Stimulated activated CD4-positive, alpha-beta T cell treated with anti-CD3 and anti-CD28 coated beads, TNF-alpha, amount 100 ng/mL, for 48 hours (primary cell): ENCODE measurements around the gene CACNA1C.
A peak's percentile ranks its signal among the peaks of the same experiment; 100 is the strongest.

Experiments
- DNase-seq, 3 donors: peaks; one replicate each; pipeline ENCODE4 v3.0.0-alpha.2; 2020; ENCODE audit warnings: low read depth in 3 of 3

CACNA1C gene

GRCh38 chr12:2052826-2053678 is at the start of gene CACNA1C:
TSS of gene CACNA1C (plus strand) at chr12:2052987. CDS start at chr12:2053563, 576 bp downstream.
- peak in 1 of 3 donors; percentile 31 for DNase-seq

- DNase-seq: peak in 1 of 3 donors; percentile 9
Observed at GRCh38 chr12:2003676-2004112, 49.1 kb upstream of the CACNA1C start.

GRCh38 chr12:2004113-2004929 is 48.5 kb upstream of the CACNA1C start, which contains the start of gene DCP1B:
TSS of gene DCP1B (minus strand) at chr12:2004457. CDS start at chr12:2004431, 26 bp downstream.
- DNase-seq: peak; percentile 87 to 94 (median 93)

DNA sequence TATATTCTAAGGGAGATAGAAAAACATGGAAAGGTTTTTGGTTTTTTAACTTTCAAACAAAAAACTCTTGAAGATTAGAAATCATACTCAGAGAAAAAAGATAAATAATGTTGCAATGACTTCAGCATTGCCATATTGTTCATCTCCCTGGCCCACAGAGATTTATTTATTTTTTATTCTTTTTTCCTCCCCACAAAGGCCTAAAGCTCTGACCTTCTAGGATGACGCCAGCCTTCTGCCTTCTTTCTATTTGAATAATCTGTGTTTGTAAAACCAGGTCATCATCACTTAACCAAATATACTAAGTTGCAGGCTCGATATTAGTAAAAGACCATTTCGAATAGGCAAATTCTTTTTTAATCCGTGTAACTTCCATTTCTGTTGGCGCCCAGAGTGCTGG is 44.1 kb upstream of the CACNA1C start:
- DNase-seq: no peak

DNA sequence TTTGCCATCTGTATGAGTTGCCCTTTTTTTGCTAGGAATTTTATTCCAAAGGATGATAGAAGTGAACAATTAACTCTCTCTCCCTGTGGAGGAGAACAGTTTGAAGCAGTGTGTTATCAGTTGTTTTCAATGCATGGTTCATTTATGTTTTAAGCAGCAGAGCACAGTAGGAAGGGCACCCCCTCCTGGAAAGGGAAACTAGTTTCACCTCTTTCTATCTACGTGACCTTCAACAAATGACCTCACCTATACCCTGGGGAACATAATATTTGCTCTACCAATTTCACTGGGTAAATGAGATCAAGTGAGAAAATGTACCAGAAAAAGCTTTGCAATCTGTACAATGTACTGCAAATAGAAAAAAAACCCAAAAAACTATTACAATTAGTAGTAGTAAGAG is 43.2 kb upstream of the CACNA1C start:
- DNase-seq: no peak

GRCh38 chr12:2011643-2012607 is 40.9 kb upstream of the CACNA1C start:
- no peak for DNase-seq

DNA sequence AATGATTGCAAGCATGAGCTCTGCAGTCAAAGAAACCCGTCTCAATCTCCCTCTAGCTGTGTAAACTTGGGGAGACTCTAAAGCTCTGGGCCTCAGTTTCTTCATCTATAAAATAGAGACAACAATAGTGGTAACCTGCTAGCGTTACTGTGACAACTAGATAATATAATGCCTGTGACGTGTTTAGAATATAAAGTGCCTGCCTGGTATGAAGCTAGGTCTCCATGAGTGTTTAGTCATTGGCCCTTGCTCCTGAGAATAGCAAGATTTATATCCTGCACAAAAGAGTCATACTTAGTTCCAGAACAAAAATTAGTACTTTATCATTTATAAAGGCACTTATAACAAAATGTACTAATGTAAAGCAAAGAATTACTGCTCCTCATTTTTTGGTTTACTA is 39.7 kb upstream of the CACNA1C start:
- DNase-seq: no peak

- no peak for DNase-seq
Observed at GRCh38 chr12:2013527-2014223, 39.1 kb upstream of the CACNA1C start.

DNA sequence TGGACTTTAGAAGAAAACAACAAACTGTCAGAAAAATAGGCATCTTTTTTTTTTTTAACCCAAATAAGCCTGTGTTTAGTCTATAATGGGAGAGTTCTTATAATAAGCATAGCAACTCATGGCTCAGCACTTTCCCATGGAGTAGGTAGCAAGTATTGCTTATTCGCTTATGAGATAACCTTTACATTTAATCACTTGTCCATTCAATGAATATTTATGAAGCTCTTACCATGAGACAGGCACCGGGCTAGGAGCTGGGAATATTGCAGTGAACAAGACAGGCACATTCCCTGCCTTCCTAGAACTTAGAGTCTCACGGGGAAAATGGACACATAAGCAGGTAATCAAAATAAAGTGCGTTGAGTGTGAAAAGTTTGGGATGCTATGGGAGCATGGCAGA is 38.6 kb upstream of the CACNA1C start:
- no peak for DNase-seq

- no peak for DNase-seq
Observed at GRCh38 chr12:2016862-2017545, 35.8 kb upstream of the CACNA1C start.

DNA sequence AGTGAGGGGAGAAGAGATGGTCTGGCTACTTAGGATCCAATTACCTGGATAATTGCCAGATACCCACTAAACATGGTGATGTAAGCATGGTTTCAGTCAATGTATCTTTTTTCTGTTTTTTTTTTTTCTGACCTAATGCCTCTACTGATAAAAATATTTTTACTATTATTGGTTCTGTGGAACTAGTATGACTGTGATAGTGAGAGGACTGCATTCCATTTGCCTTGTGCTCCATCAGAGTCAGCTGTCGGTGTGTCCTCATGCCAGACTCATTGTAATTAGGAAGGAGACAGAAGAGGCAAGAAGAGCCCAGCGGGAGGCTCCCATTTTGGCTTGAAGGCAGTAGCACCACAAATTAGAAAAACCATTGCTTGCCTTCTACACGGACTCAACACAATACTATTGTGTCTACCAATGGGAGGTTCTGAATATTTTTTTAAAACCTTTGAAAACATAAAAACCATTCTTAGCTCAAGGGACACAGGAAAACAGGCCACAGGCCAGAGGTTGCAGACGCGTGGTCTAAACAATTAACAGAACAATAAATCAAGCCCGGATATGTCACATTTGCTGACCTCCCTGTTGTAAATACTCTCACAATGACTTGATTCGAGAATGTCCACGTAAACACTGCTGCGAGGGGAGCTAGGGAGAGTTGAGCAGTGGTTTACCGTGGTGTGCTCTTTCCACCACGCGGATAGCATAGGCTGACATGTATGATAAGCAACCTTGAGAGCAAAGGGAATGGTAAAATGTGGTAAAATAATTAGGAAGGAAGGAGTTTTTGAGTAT is 35.0 kb upstream of the CACNA1C start:
- DNase-seq: no peak

DNA sequence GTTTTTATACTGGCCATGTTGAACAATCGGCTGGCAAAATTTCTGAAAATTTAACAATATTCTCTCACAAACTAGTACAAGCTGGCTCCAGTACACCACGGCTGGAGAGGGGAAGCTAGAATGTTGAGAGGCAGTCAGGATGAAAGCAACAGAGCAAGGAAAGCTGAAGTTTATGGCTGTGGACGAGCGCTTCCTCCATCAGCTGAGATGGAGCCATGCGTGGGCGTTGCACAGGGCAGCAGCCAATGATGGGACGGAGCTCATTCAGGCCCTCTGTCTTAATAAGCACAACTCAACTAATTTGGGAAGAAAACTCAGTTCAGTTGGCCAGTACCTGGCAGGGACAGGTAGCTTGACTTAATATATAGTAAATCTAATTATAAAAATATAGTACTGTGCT is 34.4 kb upstream of the CACNA1C start:
- no peak for DNase-seq

DNA sequence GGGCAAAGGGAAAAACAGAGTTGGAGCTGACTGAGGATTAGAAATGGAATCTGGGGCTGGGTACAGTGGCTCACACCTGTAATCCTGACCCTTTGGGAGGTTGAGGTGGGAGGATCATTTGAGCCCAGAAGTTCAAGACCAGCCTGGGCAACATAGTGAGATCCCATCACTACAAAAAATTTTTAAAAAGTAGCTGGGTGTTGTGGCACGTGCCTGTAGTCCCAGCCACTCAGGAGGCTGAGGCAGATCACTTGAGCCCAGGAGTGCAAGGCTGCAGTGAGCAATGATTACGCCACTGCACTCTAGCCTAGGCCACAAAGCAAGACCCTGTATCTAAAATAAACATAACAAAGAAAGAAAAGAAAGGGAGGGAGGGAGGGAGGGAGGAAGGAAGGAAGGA is 33.7 kb upstream of the CACNA1C start:
- DNase-seq: no peak

- DNase-seq: no peak
Observed at GRCh38 chr12:2020511-2020910, 32.3 kb upstream of the CACNA1C start.

DNA sequence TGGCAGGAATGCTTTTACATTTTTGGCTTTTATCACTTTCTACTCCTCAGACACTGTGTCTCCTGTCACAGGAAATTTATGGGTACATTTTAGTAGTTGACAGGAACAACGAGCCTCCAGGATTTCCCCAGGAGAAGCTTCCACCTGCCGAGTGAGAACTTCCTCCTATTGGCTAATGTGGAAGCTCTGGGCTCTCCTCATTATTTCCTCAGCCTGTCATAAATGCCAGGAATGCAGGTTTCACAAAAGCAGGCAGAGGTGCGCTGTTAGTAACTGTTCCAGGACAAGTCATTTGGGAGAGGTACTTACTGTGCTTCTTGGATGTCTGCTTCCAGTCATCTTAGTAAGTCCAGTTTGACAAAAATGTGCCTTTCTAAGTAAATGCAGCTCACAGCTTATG is 29.4 kb upstream of the CACNA1C start:
- no peak for DNase-seq

GRCh38 chr12:2027351-2027750 is 25.4 kb upstream of the CACNA1C start:
- no peak for DNase-seq

DNA sequence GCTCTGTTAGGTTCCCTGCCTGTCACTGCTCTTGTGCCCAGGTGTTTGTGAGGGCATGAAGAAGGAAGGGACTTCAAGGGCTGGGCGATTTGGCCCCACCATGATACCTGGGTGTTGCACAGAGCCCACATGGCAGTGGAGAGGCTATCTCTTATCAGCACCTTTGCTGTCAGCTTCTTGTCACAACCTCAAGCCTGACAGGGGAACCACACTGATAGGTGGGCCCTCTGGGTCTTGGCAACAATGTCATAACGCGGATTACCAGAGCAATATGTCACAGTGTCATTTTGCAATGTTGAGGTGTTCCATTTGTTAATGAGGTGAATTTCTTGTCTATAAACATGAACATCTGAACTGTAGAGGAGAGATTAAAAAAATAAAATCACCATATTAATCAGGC is 22.9 kb upstream of the CACNA1C start:
- DNase-seq: no peak

DNA sequence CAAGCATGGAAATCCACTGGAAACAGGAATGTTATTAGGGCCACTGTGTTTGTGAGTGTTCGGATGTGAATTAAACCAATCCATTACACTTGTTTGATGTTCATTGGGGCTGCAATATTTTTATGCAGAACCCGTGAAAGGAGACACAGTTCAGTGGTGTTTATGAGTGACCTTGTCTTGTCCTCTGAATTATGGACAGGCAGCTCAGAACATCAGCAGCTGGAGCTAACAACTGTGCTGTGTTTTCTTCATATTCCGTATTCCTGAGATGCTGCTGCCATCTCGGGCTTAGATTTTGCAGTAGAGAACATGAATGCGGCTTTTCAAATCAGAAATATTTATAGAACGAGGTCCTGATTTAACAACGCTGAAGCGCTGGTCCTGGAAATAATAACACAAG is 20.3 kb upstream of the CACNA1C start:
- DNase-seq: no peak

- peak; percentile 68 to 86 (median 74) for DNase-seq
Observed at GRCh38 chr12:2034633-2035430, 18.0 kb upstream of the CACNA1C start.
